DOHH2 (cell line): ENCODE results near the gene PPP4R3A.
A peak's percentile ranks its signal among the peaks of the same experiment; 100 is the strongest.
"Not testable (repeated sequence)": the region's sequence is repeated elsewhere in the genome, so short reads cannot be mapped to it uniquely, and the experiment has no call there.

ENCODE experiments used
- H3F3A ChIP-seq: fragments of 200-600 bp; sonication (generic), shearing (Covaris generic); 2 replicates; pipeline ENCODE4 v1.6.0; 2016; ENCODE audit warnings: antibody characterized with exemption, mild to moderate bottlenecking; ENCODE audit not compliant: control insufficient read depth, insufficient read depth
- H3K27ac ChIP-seq: fragments of 200-600 bp; sonication (generic); 2 replicates; pipeline ENCODE4 v1.5.1; 2014; ENCODE audit warnings: low read depth, mild to moderate bottlenecking, low read length, moderate library complexity
- H3K27me3 ChIP-seq: fragments of 200-600 bp; sonication (generic); 2 replicates; pipeline ENCODE4 v1.6.1; 2014; ENCODE audit warnings: mild to moderate bottlenecking, low read length, mixed read lengths; ENCODE audit not compliant: control insufficient read depth
- H3K36me3 ChIP-seq: fragments of 200-600 bp; sonication (generic); 2 replicates; pipeline ENCODE4 v1.6.1; 2014; ENCODE audit warnings: mild to moderate bottlenecking, low read length, moderate library complexity, mixed read lengths; ENCODE audit not compliant: control insufficient read depth
- H3K4me1 ChIP-seq: fragments of 200-600 bp; sonication (generic); 2 replicates; pipeline ENCODE4 v1.6.1; 2014; ENCODE audit warnings: mild to moderate bottlenecking, low read length, mixed read lengths; ENCODE audit not compliant: control insufficient read depth
- H3K4me2 ChIP-seq: fragments of 200-600 bp; sonication (generic); 2 replicates; pipeline ENCODE4 v1.6.0; 2014; ENCODE audit warnings: mild to moderate bottlenecking, low read length, moderate library complexity
- H3K4me3 ChIP-seq: fragments of 200-600 bp; sonication (generic); 2 replicates; pipeline ENCODE4 v1.5.1; 2014; ENCODE audit warnings: mild to moderate bottlenecking, low read length, mixed read lengths
- H3K79me2 ChIP-seq: fragments of 200-600 bp; sonication (generic); 2 replicates; pipeline ENCODE4 v1.6.1; 2014; ENCODE audit warnings: mild to moderate bottlenecking, low read length, mixed read lengths; ENCODE audit not compliant: control insufficient read depth
- H3K9me2 ChIP-seq: fragments of 200-600 bp; sonication (generic); replicated peaks from 2 replicates; pipeline ENCODE4 v1.6.1; 2014; ENCODE audit warnings: mild to moderate bottlenecking, low read length, mixed read lengths; ENCODE audit not compliant: control insufficient read depth
- H3K9me3 ChIP-seq: fragments of 200-600 bp; sonication (generic); 2 replicates; pipeline ENCODE4 v1.6.1; 2014; ENCODE audit warnings: antibody characterized with exemption, low read length, mixed read lengths; ENCODE audit not compliant: control insufficient read depth, insufficient read depth
- H4K20me1 ChIP-seq: fragments of 200-600 bp; sonication (generic); 2 replicates; pipeline ENCODE4 v1.6.0; 2014; ENCODE audit warnings: low read depth, mild to moderate bottlenecking, antibody characterized with exemption, low read length, moderate library complexity; ENCODE audit not compliant: control insufficient read depth, insufficient read depth
- CTCF ChIP-seq: fragments of 200-600 bp; sonication (generic); IDR thresholded peaks from one replicate; pipeline ENCODE4 v1.5.1; 2014; ENCODE audit warnings: antibody characterized with exemption, mild to moderate bottlenecking, low read depth, low read length; ENCODE audit not compliant: poor library complexity, severe bottlenecking
- EZH2phosphoT487 ChIP-seq: fragments of 200-600 bp; sonication (generic); IDR thresholded peaks from 2 replicates; pipeline ENCODE4 v1.6.1; 2017; ENCODE audit warnings: borderline replicate concordance, mild to moderate bottlenecking, antibody characterized with exemption, low read length, moderate library complexity, mixed read lengths

PPP4R3A gene

GRCh38 chr14:91536327-91536726 lies 26.2 kb upstream of the PPP4R3A start:
- TF ChIP-seq CTCF, result no peak
- no peak for TF ChIP-seq EZH2phosphoT487
- Histone ChIP-seq H3K4me1 (no peaks in the 10 kb centered on the region), H3K4me3 (no peak overlapping the region), H3K4me2 (no peak overlapping the region), H3F3A (no peaks in the 10 kb centered on the region), H3K27me3 (no peaks in the 10 kb centered on the region), H4K20me1 (no peaks in the 10 kb centered on the region), H3K27ac (no peak overlapping the region), H3K9me3 (peaks cover 2% of the 10 kb centered on the region; the same call in 1 of the 2 replicates), H3K9me2 (no peaks in the 10 kb centered on the region), H3K36me3 (no peaks in the 10 kb centered on the region), H3K79me2 (no peaks in the 10 kb centered on the region)

DNA sequence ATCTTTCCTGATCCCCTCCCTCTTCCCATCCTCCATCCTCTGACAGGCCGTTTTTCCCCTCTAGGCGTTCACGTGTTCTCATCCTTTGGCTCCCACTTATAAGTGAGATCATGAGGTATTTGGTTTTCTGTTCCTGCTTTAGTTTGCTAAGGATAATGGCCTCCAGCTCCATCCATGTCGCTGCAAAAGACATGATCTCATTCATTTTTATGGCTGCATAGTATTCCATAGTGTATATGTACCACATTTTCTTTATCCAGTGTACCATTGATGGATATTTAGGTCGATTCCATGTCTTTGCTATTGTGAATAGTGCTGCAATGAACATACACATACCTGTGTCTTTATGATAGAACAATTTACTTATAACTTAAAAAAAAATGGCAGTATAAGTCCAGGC lies 23.9 kb upstream of the PPP4R3A start:
- H3K36me3 ChIP-seq, H3K9me2 ChIP-seq, H3K27ac ChIP-seq, H3K4me3 ChIP-seq, H3F3A ChIP-seq, H3K9me3 ChIP-seq, H3K79me2 ChIP-seq, H3K4me1 ChIP-seq, H3K4me2 ChIP-seq, H3K27me3 ChIP-seq, H4K20me1 ChIP-seq: not testable (repeated sequence)

DNA sequence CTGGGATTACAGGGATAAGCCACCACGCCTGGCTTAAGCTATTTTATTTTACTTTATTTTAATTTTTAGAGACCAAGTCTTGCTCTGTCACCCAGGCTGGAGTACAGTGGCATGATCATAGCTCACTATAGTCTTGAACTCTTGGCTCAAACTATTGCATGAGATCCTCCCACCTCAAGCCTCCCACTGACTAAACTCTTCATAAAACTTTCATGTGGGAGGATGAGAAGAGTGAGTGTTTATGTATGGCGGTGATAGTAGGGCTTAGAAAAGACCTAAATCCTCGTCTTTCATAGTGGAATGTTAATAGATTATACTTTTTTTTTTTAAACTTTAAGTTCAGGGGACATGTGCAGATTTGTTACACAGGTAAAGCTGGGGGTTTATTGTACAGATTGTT lies 23.5 kb upstream of the PPP4R3A start:
- Histone ChIP-seq H3K36me3 (no peaks in the 10 kb centered on the region), H3K4me1 (no peaks in the 10 kb centered on the region), H3K4me3 (no peak overlapping the region), H4K20me1 (no peaks in the 10 kb centered on the region), H3K9me2 (no peaks in the 10 kb centered on the region), H3K79me2 (no peaks in the 10 kb centered on the region), H3K4me2 (no peak overlapping the region), H3F3A (no peaks in the 10 kb centered on the region), H3K9me3 (no peaks in the 10 kb centered on the region), H3K27me3 (no peaks in the 10 kb centered on the region), H3K27ac (no peak overlapping the region)
- no peak for TF ChIP-seq EZH2phosphoT487
- TF ChIP-seq CTCF, result no peak

- Histone ChIP-seq H3K27me3 (no peaks in the 10 kb centered on the region), H3K36me3 (no peaks in the 10 kb centered on the region), H4K20me1 (no peaks in the 10 kb centered on the region), H3K9me2 (no peaks in the 10 kb centered on the region), H3K79me2 (no peaks in the 10 kb centered on the region), H3K4me3 (no peak overlapping the region), H3K27ac (no peak overlapping the region), H3K9me3 (no peaks in the 10 kb centered on the region), H3K4me2 (no peak overlapping the region), H3F3A (no peaks in the 10 kb centered on the region), H3K4me1 (0 out of 2 replicates have a peak, but pooled peaks cover 4% of the 10 kb centered on the region)
- TF ChIP-seq CTCF, result peak; percentile 12
- no peak for TF ChIP-seq EZH2phosphoT487
Observed at GRCh38 chr14:91523972-91524371, 13.9 kb upstream of the PPP4R3A start.
